Fibroblast of peridontal ligament (primary cell): Measurements from ENCODE around the gene COL5A1.
"Not testable (repeated sequence)": the region's sequence is repeated elsewhere in the genome, so short reads cannot be mapped to it uniquely, and the experiment has no call there.

ENCODE experiments used
- DNase-seq: peaks from one replicate; pipeline ENCODE4 v3.0.0-alpha.2; 2010; ENCODE audit errors: extremely low read depth

The COL5A1 gene

GRCh38 chr9:134655586-134656333 lies 14.2 kb downstream of the COL5A1 start:
- no peak for DNase-seq

DNA sequence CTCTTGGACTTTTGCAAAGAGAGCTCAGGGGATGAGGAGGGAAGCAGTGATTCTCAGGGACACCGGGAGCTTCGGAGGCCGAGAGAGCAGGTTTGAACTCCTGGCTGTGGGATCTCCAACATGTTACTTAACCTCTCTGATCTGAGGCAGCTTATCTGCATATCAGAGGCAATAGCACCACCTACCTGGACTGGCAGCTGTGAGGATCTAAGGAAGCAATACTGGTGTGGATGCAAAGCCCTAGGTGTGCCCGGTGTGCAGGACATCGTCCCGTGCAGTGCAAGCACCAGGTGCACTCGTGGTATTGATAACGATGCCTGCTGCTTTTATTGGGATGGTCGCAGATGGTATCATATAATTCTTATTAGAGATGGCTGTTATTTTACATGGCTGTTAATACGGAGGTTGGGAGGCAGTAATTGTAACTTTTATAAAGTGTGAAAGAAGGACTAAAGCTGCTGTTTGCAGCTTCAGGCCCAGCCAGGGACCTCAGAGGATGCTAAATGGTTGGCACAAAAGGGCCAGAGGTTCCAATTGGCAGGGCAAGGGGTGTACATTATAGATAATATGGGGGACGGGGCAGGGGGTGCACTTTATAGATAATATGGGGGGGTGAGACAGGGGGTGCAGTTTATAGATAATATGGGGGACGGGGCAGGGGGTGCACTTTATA lies 14.9 kb downstream of the COL5A1 start:
- no peak for DNase-seq

DNA sequence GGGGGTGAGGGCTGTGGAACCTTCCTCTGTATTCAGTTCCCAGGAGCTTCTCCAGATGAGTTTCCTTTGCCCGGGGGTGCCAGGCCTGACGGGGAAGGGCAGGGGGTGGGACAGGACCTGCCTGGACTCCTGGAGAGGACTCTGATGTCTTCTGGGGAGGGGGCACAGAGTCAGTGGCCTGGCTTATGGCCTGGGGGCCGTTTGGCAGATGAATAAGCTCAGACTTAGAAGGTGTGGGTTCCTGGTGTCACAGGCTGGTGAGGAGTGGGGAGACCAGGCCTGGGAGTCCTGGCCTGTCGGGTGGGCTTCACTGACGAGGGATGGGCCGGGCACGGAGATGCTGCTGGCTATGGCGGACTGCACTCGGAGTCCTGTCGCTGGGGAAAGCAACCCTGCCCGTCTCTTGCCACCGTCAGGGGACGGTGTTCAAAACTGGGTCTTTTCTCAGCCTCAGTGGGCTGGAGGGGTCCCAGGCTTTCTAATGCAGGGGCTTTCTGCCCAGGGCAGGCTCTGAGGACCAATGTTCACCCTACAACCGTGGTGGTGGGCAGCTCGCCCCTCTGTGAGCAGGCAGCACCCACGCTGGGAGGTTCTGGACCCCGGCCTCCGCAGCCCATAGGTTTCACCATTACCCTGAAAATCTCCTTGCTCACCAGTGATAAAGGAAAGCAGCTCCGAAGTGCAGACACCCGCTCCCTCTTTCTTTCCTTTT lies 16.2 kb downstream of the COL5A1 start:
- DNase-seq: no peak

DNA sequence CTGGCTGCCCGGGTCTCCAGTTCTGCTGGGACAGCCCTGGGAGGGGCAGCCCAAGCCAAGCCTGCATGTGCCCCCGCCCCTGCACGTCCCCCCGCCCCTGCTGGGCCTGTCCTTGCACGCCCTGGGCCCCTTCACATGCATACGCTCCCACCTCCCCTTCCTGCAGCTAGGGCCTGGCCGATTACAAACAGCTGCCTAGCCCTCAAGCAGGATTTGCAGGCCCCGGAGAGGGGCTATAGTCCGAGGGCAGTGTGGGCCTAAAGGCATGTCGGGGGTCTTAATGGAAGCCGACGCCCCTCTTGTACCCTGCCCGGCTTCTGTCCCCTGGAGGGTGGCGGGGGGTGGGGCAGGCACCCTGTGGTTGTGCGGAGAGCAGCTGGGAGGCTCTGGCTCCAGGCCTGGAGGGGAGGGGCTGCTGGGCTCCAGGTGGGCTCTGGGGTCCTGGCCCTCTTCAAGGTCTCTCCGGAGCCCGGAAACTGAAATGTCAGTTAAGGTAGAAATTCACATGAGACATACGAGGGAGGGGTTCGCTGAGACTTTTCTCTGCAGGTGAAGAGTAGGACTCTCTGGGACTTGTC lies 16.9 kb downstream of the COL5A1 start:
- DNase-seq: no peak

- no peak for DNase-seq
Measured at GRCh38 chr9:134659688-134660131, 18.1 kb downstream of the COL5A1 start.

DNA sequence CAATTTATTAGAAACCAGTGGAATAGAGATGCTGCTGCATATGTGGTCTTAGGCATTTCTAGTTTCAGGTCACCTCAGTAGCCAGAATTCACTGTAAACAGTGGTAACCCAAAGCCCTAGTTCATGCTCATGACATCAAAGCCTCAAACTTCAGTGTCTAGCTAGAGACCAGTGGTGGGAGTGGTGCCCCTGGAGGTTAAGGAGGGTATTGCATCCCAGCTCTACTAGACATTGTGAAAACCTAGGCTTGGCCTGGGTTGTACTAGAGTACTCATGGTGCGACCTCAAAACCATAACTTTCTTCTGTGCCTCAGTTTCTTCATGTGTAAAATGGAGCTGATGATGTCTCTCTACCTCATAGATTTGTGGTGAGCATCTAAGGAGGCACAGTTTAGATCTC lies 18.8 kb downstream of the COL5A1 start:
- DNase-seq: no peak

DNA sequence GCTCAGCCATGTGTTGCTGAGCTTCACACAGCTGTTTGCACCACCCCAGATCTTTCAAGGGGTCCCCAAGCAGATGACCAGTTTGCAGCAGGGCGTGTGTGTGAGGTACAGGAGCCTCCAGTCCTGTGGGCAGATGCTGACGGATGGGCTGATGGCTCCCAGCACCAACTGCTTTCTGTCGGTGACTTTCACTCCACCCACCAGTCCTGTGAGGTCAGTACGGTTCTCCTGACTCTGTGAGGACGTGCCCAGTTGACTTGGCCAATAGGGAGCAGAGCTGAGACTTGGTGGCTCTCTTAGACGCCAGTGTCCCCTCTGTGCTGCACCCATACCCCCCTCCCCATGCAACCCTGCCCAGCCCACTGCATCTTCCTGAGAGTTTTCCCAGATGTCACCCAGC lies 19.7 kb downstream of the COL5A1 start:
- no peak for DNase-seq

DNA sequence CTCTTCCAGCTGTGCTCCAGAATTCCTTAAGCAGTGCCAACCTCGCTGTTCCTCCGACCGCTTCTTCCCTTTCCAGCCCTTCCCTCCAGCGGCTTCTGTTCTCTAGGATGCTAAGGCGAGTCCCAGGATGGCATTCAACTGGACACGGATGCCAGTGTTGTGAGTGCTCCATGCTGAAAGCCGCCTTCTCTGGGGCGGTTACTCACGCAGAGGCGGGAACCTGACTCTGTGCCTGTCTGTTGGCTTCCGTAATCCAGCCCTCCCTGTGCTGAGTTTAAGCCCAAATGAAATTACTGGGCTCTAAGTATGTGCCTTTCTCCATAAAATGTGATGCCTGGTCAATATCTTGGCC lies 20.2 kb downstream of the COL5A1 start:
- DNase-seq: no peak

DNA sequence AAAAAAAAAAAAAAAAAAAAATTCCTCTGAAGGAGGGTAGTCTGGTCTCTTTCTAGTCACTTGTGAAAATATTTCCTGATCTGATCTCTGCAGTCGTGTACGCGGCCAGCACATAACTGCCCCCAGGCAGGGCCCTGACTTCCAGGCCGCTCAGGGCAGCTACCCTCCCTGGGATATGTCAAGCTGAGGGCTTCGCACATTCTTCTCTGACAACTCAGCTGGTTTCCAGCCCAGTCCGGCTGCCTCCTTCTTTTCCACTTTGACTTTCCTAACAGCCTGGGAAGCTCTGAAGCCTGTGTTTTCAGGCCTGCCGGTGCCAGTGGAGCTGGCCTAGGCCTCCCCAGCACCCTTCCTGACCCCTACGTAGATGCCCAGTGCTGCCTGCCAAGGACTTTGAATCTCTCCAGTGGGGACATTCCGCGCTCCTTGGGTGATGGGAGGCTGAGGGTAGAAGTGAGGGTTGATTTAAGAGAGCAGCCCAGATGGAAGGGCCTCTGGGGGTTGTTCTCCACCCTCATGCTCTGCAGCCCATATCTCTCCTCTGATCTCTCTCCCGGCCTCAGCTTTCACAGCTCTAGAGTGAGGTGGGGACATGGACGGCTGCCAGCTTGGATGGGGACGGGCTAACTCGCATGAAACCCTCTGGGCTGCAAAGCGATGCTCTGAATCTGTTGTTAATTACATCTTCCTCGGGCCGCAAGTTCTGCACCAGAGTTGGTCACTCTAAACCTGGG lies 20.7 kb downstream of the COL5A1 start:
- DNase-seq: peak; percentile 91

- DNase-seq: no peak
Measured at GRCh38 chr9:134663084-134663483, 21.5 kb downstream of the COL5A1 start.

DNA sequence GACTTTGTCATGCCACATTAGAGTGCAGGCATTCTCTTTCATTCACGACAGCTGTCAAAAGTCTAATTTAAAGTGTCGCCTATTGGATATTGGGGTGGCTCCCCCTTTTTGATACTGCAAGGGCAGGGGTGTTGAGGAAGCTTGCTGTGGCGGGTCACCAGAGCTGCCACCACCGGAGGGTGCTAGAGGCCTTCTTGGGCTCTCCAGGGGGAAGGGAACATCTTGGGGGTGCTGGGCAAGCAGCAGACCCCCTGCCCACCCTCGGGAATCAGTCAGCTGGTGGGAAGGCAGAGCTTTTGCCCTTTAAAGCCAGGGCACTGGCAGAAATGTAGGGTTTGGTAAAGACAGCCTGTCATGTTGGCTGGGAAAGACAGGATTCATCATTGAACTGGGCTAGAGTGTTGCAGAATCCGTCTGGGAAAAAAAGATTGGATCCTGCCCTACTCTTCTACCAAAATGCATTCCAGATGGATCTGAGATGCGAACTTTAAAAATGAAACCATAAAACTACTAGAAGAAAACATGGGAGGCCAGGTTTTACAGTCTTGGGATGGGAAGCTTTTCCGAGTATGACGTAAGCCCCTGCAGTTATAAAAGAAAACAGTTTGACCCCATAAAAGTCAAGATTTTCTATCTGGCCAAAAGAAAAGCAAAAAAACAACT lies 22.3 kb downstream of the COL5A1 start:
- DNase-seq: peak; percentile 74

DNA sequence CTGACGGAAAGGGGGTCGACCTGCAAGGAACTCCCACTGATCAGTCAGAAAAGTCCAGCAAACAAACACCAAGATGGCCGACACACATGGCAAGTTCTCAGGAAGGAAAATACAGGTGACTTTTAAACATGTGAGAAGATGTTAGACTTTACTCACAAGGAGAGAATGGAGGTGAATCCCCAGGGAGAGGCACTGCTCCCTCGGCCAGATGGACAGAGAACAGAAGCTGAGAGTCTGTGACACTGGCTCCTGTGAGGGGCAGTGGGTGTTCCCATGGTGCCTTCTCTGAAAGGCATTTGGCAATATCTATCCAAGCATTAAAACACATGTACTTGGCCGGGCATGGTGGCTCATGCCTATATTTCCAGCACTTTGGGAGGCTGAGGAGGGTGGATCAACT lies 22.8 kb downstream of the COL5A1 start:
- no peak for DNase-seq

DNA sequence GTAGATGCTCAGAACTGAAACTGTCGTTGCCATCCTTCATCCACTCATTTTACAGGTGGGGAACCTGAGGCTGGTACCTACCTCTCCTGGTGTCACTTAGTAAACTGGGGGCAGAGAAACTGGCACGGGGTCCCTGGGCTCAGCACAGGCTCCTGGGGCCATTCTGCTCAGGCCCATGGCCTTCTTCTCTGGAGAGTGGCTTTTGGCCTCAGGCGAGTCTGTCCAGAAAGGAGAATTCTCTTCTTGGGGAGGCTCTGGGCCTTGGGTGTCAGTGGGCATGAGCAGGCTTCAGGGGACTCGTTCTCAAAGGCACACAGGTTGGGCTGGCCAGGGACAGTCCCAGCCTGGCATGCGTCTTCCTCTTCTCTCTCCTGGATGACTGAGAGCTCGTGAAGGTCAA lies 24.6 kb downstream of the COL5A1 start:
- no peak for DNase-seq

- peak; percentile 58 for DNase-seq
Measured at GRCh38 chr9:134666831-134667230, 25.2 kb downstream of the COL5A1 start.

DNA sequence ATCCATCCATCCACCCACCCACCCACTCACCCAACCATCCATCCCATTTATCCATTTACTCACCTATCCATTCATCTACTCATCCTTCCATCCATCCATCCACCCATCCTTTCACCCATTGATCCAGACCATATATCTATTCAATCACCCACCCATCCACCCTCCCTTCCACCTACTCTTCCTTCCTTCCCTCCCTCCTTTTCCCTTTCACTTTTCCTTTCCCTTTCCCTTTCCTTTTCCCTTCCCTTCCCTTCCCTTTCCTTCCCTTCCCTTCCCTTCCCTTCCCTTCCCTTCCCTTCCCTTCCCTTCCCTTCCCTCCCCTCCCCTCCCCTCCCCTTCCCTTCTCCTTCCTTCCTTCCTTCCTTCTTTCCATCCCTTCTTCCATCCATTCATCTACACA lies 27.4 kb downstream of the COL5A1 start:
- not testable (repeated sequence) for DNase-seq

DNA sequence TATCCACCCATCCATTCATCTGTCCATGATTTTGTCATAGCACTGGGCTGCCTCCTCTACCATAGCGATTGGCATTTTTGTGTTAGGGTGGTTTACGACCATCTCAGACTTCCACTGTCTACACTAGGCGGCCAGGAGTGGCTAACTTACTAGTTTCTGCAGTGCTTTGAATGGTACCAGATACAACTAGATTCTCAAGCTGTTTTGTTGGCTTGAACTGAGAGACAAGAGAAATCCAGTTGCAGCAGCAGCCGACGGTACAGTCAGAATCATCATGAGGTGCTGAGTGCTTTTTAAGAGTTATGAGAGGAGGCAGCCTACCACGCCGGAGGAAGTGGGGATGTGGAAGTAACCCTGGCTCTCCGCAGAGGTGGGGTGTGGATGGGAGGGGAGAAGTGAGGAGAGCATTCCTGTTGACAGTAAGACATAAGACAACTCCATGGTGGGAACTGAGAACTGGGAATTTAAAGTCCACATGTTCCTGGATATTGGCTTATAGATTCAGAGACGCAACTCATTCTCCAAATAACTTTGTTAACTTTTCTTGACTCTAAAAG lies 27.9 kb downstream of the COL5A1 start:
- DNase-seq: no peak

DNA sequence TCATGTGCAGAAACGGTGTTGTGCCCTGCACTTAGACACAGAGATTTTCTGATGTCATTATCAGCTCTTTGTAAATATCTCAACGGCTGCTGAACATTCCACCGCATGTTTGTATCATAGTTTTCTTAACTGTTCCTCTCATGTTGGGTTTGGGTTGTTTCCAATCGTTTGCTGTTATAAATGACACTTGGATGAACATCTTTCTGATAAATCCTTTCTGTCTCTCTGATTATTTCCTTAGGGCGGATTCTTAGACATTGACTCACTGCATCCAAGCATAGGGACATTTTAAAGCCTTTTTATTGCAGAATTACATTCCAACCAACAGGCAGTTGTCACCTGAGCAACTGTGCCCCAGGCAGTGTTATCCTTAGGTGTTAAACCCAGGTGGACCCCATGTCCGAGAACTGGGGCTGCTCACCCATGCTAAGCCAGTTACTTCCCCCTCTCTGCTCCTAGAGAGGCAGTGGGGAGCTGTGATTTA lies 28.5 kb downstream of the COL5A1 start:
- DNase-seq: peak; percentile 54

DNA sequence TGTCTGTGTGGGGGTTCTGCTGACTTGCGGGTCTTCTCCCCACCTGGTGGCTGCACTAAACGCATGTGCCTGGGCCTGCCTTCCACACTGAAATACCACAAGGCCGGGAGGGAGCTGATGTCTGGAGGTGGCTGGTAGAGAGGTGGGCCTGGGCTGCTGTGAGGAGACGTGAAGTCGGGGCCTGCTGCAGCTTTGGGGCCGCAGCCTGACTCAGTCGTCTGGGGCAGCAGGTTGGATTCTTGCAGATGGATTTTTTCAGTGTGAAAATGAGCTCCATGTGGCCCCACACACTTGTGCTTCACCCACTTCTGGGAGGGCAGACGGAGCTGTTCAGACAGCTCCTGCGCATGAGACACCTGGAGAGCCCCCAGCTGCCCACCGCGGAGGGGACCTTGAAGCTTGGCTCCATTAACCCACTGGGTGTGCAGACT lies 29.3 kb downstream of the COL5A1 start:
- DNase-seq: no peak

- no peak for DNase-seq
Measured at GRCh38 chr9:134671341-134672113, 29.9 kb downstream of the COL5A1 start.

- DNase-seq: no peak
Measured at GRCh38 chr9:134676361-134676760, 34.8 kb downstream of the COL5A1 start.
